Activated CD4-positive, alpha-beta T cell treated with anti-CD3 and anti-CD28 coated beads for 24 hours (primary cell): ENCODE results near the gene FOXP2.
"Not testable (repeated sequence)": the region's sequence is repeated elsewhere in the genome, so short reads cannot be mapped to it uniquely, and the experiment has no call there.

Source experiments
- DNase-seq, 2 donors: peaks; one replicate each; pipeline ENCODE4 v3.0.0-alpha.2; 2020; ENCODE audit warnings: low read depth in 2 of 2

The FOXP2 gene

DNA sequence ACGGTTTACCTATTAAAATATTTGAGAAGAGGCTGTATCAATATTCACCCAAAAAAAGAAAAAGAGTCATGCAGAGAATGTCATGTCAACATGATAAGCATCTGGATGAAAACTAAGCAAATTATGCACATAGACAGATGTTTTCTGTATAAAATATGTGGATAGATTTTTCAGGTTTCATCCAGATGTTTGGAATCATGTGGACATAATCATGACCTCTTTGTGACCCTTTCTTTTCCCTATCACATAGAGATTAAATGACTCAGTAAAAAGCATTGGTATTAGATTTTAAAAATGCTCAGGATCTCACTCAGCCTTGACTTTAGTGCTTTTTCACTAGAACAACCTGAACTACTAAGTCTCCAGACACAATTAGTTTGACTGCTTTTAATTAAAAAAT lies 90.0 kb downstream of the FOXP2 start:
- no peak for DNase-seq

DNA sequence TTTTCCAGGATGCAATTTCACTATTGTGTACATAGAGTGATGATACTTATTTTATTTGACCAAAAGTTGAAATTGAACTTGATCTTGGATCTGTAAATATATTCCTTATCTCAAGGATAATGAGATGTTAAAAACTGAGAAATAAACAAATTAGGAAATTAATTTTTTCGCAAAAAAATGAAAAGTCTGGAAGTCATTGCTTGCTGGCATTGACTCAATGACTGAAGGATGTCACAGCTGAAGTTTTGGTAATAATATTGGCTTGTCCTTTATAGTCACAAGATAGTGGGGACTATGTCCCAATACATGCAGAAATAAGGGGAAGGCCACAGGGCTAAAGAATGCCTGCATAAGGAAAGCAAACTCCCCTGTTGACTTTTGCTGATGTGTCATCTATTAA lies 92.8 kb downstream of the FOXP2 start:
- no peak for DNase-seq

DNA sequence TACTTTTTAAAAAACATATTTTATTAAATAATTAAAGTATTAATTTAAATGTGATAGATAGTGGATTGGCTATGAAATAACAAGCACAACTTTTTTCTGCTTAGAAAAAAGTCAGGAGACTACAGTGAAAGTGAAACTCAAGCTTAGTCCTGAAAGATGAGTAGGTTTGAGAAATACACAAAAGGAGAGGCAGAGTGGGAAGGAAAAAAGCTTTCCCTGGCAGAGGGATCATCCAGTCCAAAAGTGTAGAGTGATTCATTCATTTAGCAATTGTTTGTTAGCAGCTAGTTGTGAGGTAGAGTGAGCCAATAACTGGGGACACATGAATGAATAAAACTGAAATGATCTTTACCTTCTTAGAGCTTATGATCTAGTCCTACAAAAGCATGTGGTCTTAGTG lies 93.5 kb downstream of the FOXP2 start:
- no peak for DNase-seq

DNA sequence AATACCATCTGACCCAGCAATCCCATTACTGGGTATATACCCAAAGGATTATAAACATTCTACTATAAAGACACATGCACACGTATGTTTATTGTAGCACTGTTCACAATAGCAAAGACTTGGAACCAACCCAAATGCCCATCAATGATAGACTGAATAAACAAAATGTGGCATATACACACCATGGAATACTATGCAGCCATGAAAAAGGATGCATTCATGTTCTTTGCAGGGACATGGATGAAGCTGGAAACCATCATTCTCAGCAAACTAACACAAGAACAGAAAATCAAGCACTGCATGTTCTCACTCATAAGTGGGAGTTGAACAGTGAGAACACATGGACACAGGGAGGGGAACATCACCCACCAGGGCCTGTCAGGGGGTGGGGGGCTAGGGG lies 96.2 kb downstream of the FOXP2 start:
- DNase-seq = not testable (repeated sequence)

DNA sequence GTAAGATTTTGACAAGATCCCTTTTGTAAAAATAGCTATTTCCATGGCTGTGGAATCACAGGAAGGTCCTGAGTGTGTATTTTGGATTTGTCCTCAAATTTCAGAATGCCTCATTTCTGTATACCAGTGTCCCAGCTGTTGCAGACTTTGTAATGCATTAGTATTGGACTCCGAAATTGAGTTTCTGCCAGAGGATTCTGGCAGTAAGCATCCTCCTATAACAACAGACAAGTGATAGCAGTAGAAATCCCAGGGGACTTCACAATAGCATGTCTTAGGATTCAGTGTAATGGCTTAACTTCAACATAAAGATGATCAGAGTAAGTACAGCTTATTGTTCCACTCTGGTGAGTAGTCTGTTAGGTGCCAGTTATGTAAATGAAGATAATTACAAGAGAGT lies 104.6 kb downstream of the FOXP2 start:
- no peak for DNase-seq

DNA sequence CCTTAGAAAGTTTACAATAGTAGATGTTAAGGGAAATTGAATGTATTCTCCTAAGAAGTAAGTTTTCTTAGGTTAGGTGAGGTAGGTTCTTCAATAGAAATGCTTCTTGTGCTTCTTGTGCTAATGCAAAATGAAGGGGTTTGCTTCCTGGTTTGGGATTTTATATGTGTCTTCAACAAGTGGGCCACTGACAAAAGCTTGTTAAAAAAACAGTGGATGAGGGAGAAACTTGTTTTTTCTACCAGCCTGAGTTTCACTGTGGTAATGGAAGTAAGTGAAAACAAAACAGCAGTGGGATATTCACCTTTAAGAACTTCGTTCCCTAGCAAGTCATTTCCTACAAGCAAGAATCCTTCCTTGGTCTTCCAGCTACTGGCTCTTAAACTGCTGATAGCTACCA lies 107.5 kb downstream of the FOXP2 start:
- no peak for DNase-seq

DNA sequence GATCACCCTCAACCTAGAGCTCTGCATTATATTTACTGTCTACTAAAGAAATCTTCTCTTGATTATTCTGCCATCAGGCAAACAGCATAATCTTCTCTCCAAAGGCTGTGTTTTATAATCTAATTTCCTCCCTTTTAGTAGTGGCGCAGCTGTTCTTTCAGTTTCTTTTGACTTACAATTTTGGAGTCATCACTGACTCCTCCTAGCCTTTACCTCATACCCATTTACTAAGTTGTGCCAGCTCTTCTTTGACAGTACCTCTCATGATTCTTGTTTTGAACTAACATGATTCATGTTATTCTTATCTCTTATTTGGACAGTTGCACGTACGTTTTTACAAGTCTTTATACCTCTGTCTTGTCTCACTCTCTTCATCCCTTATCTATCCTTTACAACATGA lies 113.0 kb downstream of the FOXP2 start:
- no peak for DNase-seq

DNA sequence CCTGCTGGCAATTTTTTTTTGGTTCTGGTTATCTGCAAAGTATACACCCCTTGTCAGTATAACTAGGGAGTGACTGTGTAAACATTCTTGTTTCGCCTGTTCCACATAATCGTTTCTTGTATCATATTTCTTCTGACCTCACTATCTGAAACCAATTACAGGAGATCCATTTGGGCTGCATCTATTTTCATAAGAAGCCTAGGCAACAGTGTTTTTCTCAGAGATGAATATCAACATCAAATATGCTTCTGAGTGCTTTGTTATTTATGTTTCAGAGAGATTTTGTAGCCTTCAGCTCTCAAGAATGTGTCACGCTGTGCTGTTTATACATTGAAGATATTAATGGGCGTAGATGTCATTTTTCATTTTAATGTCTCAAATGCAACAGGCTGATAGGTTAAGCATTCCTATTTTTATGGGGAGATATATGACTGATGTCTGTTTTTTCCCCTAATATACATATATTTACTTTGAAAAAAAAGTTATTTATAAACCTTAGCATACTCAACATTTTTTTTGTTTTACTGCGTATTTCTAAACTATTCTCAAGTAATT lies 115.5 kb downstream of the FOXP2 start:
- no peak for DNase-seq

DNA sequence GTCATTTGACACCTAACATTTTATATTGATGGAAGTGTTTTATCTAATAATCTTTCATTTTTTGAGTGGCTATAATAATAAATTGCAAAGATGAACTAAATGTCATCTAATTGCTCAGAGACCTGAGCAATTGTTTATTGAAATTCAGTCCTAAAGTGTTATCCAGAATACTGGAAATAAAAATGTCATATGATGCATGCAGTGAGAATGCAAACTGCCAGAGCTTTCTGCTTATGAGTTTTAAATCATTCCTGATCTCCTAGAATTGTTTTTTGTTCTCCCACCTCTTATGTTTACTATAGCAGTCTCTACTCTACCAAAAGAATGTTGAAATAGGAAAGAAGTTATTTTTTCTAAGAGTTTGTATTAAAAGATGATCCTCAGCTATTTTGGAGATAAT lies 116.7 kb downstream of the FOXP2 start:
- no peak for DNase-seq

DNA sequence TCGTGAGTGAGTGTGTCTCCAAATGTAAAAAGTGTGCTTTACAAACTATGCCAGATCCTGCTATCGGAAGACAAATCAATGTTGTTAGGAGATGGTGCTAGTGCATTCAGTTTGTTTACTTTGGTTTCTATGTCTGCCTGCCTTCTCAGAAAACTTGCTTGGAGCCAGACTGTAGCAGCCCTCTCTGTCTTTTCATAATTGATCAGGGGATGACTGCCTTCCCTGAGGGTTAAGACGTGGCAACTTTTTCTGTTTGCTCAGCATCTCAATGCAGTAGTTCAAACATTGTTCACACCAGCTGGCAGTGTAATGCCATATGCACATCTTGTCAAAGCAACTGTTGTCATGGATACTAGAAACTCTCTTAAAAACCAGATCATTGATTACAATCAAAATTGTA lies 118.5 kb downstream of the FOXP2 start:
- DNase-seq = no peak

DNA sequence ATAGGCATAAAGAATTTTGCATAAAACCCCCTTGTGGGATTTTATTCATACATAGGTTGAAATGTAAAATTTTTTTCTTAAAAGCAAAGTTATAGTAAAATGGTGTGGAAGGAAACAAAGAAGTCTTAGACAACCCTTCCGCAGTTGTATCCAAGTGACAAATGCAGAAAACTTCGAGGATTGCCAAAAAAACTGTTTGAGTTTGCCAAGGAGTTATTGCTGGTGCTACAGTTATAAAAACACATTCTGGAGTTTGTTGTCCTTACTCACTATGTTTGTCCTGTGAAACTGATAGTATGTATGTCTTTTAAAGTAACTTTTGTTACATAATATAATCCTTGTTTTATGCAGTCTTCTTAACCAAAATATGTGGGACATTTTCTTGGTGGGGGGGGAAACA lies 120.3 kb downstream of the FOXP2 start:
- DNase-seq = no peak

DNA sequence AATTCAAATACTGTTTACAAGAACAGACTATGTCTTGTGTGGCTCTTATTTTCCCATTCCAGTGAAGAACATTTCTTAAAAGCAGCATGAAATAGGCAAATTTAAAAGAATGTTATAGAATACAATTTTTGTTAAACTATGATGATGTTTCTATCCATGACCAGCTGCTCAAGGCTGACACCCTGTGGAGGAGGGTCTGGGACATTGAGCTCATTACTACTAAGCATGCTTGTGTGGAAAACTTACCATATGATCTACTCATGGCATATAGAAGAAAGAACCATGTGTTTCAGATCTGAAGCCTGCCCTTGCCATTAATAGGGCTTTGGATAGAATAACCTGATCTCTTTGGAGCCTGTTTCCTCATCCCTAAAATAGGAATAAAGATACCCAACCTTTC lies 125.0 kb downstream of the FOXP2 start:
- DNase-seq = no peak

DNA sequence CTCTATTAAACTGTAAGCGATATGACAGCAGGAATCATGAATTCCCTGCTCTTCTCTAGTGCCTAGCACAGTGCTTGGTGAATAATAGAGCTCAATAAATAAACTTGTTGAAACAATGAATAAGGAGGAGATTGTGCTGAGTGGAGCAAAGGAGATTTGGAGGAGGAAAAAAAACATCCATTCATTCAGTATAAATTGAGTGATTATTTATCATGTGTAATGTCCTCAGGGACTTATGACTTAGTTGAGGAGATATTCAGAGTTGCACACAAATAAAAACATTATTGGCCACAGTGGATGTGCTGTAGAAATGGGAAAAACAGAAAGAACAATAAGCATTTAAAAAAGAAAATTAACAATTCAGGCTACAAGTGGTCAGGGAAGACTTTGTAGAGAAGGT lies 125.7 kb downstream of the FOXP2 start:
- DNase-seq = no peak

DNA sequence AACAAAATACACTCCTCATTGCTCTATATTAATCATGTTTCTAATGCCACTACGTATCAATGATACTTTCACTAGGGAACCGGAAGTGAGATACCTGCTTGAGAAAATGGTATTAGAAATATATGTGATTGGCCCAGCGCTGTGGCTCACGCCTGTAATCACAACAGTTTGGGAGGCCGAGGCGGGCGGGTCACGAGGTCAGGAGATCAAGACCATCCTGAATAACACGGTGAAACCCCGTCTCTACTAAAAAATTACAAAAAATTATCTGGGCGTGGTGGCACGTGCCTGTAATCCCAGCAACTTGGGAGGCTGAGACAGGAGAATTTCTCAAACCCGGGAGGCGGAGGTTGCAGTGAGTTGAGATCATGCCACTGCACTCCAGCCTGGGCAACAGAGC lies 132.7 kb downstream of the FOXP2 start:
- not testable (repeated sequence) for DNase-seq

DNA sequence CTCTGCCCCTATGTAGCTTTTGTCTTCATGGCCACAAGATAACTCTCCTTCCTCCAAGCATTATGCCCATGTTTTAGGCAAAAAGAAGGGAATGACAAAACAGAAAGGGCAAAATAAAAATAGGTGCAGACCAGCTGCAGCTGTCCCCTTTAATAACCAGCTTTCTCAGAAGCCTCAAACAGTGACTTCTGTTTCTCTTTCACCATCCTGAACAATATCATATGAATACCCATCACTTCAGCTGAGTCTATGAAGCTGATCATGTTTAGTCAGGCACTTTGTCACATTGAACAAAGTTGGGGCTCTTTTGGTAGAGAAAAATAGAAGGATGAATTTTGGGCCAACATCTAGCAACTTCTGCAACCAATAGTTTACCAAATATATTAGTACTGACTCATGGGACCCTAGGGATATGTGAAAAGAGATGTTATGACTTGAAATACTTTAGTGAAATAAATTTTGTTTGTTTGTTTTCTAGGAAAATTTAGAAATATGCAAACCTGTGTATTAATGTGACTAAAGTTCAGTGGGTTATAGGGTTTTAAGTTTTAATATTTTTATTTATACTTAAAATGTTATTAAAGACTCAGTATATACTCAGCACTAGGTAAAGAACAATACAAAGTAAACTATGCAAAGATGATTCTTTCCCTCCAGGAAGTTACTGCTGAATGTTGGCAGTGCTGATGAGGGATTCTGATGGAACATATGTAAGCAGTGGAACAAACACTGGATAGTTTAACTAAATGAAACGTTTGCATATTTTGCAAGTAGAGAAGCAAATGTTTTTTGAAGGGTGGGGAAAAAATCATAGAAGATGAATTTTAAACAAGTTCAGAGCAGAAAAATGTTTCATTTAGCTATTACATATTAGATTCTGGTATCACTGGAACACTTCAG lies 133.7 kb downstream of the FOXP2 start:
- no peak for DNase-seq

DNA sequence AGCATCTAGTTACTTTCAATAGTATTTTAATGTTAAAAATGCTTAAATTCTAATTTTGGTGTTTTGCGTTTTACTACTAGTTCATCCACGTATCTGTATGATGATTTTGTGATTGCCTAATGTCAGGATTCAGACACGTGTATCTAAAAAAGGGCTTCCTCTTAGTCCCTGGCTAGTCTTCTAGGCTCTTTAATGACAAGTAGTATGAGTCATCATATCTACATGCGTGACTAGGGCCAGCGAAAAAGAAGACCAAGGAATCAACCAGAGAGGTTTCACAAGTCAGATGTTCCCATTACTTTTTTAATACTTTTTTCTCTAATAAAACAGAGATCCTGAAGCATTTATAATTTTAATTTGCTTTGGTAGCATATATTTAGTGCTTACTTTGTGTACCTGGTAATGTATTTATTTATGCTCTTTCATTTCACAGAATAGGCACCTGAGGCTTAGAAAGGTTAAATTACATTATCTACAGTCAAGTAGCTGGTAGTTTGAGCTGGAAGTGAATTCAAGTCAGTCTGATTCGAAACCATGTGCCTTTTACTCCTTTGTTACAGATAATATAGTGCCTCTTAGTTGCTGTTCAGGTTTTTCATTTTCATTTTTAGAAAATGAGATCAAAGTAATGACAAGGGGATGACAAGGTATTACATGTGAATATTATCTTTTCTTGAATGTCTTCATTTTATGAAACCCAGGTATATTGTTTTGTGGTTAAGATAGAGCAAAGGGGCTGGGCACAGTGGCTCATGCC lies 140.3 kb downstream of the FOXP2 start:
- no peak for DNase-seq

DNA sequence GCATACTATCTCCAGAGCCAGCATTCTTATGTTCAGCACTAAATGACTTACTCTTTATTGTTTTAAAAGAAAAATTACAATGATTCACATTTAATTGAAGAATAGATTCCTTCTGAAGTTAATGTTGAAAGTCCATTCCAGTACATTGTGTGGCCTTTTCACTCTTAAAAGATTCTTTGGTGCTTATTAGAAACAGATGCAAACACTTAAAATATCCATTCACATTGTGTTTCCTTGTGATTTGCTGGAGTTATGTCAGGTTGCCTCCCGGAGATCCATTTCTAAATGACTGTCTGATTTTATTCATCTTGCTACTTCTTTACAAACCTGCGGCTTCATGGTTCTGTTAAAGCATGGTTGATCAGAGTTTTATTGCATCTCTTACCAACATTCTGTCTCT lies 152.8 kb downstream of the FOXP2 start:
- DNase-seq = no peak

DNA sequence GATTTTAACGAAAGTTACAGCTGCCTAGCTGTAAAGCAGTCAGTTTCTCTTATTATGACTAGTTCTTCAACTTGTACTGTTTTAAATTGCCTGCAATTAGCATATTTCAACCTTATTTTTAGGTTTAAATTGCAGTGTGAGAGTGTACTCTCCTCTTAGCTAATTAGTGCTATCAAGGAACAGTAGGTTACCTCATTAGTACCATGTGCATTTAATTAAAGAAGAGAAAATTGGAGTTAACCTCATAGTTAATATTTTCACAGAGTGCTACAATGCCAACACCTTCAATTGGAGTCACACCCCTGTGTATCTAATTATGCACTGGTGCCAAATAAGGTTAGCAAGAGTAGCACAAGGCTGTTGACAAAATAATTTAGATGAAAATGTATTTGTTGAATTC lies 154.6 kb downstream of the FOXP2 start:
- no peak for DNase-seq

DNA sequence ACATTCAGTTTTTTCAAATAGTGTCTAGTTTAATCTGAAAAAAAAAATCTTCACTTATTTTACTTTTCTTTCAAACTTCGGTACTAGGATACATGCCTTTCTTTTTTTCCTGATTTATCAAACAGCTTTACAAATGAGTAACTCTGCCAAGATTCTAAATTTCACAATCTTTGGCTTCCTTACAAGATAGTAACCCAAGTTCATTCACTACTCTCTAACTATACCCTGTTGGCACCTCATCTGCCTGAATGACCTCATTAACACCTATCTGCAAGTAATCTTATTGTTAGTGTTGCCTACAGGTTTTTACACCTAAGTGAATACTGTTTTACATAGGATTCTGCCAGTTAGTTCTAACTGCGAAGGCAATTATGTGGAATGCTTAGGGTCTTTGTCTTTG lies 159.8 kb downstream of the FOXP2 start:
- no peak for DNase-seq

DNA sequence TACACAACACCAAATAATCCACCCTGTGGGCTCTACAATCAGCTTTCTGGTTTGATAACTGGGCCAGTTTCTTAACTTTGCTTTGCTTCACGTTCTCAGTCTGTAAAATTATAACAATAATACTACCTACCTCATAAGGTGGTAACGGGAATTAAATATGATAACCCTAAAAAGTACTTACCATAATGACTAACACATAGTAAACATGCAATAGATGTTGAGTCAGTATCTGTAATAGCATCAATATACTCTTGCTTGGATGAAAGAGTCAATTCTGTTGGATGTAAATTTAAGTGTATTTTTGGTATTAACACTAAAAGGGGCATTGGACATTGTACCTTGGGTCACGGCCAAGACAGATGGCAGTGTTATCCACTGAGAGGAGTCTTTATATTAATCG lies 160.5 kb downstream of the FOXP2 start:
- no peak for DNase-seq

DNA sequence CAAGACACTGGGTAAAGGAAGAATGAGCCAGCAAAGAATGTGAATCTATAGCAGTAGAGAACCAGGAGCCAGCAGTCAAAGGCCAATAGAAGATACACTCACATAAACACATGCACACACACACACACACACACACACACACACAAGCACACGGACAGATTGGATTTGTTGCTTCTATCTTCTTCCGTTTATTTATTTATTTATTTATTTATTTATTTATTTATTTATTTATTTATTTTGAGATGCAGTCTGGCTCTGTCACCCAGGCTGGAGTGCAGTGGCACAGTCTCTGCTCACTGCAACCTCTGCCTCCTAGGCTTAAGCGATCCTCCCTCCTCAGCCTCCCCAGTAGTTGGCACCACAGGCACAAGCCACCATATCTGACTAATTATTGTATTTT lies 166.3 kb downstream of the FOXP2 start:
- not testable (repeated sequence) for DNase-seq

DNA sequence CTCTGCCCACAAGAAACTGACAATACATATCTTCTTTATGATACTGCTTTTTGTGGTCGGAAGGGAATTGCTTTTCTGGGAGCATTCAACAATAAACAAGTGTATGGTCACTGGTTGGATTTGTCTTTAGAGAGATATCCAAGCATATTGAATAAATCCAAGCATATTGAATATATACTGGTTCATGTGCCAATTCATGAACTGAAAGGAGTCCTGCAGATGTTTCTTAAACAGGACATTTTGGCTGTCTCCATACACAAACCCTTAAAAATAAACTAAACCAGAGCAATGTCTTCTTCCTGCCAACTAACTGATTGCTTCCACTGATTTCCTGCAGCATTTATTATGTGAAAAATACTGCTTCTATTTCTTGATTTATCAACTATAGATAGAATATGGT lies 173.9 kb downstream of the FOXP2 start:
- DNase-seq = no peak

DNA sequence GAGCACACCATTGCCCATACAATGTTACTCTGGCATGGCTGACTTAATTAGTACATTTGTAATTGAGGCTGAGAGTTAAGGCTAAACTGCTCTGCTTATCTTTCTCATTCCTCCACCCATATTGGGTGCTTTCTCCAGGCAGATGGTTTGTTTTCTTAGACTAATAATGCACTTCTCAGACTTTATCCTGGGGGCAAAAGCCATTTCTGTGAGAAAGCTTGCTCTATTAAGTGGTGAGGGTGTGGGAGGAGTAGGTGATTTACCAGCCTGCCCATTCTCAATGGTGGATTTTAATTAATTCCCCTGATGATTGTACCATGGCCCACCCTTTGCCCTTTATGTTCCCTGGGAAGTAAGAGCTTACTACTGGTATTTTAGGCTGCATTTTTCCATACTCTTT lies 174.8 kb downstream of the FOXP2 start:
- DNase-seq = no peak
